DND-41 (cell line): ENCODE data around the gene ZNF444.

Experiments
- ATAC-seq: fragments of 200-7000 bp; cut with Tn5 transposase; 3 replicates; pipeline ENCODE4 v1.9.1; 2021; ENCODE audit warnings: low read depth; ENCODE audit not compliant: insufficient read depth
- DNase-seq: peaks from one replicate; pipeline ENCODE4 v3.0.0-alpha.2; 2020
- H2AFZ ChIP-seq: 2 replicates; pipeline ENCODE4 v1.6.0; 2012; ENCODE audit warnings: low read depth, low read length
- H3K27ac ChIP-seq: 2 replicates; pipeline ENCODE4 v1.5.1; 2012; ENCODE audit warnings: low read length, inconsistent platforms
- H3K27me3 ChIP-seq: fragments of 200-600 bp; sonication (generic); 2 replicates; pipeline ENCODE4 v1.6.0; 2012; ENCODE audit warnings: low read length, mild to moderate bottlenecking, inconsistent platforms; ENCODE audit not compliant: insufficient read depth, poor library complexity
- H3K36me3 ChIP-seq: 2 replicates; pipeline ENCODE4 v1.5.1; 2012; ENCODE audit warnings: low read length, inconsistent platforms; ENCODE audit not compliant: insufficient read depth
- H3K4me1 ChIP-seq: 2 replicates; pipeline ENCODE4 v1.5.1; 2012; ENCODE audit warnings: mild to moderate bottlenecking, low read length; ENCODE audit not compliant: insufficient read depth
- H3K4me2 ChIP-seq: 2 replicates; pipeline ENCODE4 v1.6.0; 2012; ENCODE audit warnings: mild to moderate bottlenecking, moderate library complexity, low read length, inconsistent platforms; ENCODE audit not compliant: insufficient read depth
- H3K4me3 ChIP-seq, 2 experiments: fragments of 200-600 bp in 1 of 2; shearing (Covaris generic) in 1 of 2; 2 replicates each; pipeline ENCODE4 v1.5.1; 2012 to 2016; ENCODE audit warnings: inconsistent platforms in 2 of 2, low read length in 2 of 2, mild to moderate bottlenecking in 2 of 2, low read depth in 1 of 2, moderate library complexity in 1 of 2
- H3K79me2 ChIP-seq: 2 replicates; pipeline ENCODE4 v1.6.0; 2012; ENCODE audit warnings: low read length, inconsistent platforms; ENCODE audit not compliant: insufficient read depth
- H3K9ac ChIP-seq: 2 replicates; pipeline ENCODE4 v1.6.0; 2012; ENCODE audit warnings: low read depth, mild to moderate bottlenecking, inconsistent platforms, low read length, moderate library complexity
- H3K9me3 ChIP-seq: 2 replicates; pipeline ENCODE4 v1.5.1; 2012; ENCODE audit warnings: low read length, moderate library complexity, mild to moderate bottlenecking, inconsistent platforms; ENCODE audit not compliant: insufficient read depth, severe bottlenecking
- H4K20me1 ChIP-seq: 2 replicates; pipeline ENCODE4 v1.6.0; 2012; ENCODE audit warnings: low read length; ENCODE audit not compliant: insufficient read depth
- EZH2 ChIP-seq: IDR thresholded peaks from 3 replicates; pipeline ENCODE4 v1.6.1; 2012; ENCODE audit warnings: borderline replicate concordance, low read depth, mild to moderate bottlenecking, moderate library complexity, low read length, inconsistent platforms; ENCODE audit not compliant: severe bottlenecking
- TF ChIP-seq, protein P1 (sequence below): IDR thresholded peaks from 2 replicates; pipeline ENCODE4 v1.5.1; 2012; ENCODE audit warnings: borderline replicate concordance, low read length, moderate library complexity, mild to moderate bottlenecking; ENCODE audit not compliant: poor library complexity, severe bottlenecking; ENCODE audit errors: extremely low read depth

Gene ZNF444

DNA sequence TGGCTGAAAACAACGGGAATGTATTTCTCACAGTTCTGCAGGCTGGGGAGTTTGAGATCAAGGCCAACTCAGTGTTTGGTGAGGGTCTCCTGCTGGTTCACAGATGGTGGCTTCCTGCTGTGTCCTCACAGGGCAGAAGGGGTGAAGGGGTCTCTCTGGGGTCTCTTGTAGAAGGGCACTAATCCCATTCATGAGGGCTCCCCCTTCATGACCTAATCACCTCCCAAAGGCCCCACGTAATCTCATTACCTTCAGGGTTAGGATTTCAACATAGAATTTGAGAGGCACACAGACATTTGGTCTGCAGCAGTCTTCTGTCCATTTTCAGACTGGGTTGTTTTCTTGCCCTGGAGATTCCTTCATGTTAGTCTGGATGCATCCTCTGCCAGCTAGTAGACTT, 11.6 kb downstream of the ZNF444 start:
- H3K9me3 ChIP-seq, result no peaks in the 10 kb centered on the region
- H3K4me2 ChIP-seq, result no peak overlapping the region

GRCh38 chr19:56153507-56153906, 12.4 kb downstream of the ZNF444 start:
- no peak for ATAC-seq
- H3K9ac ChIP-seq, result no peak overlapping the region
- H4K20me1 ChIP-seq, result peaks cover 43% of the 10 kb centered on the region

More for the DNA sequence above, 11.6 kb downstream of the ZNF444 start:
- Histone ChIP-seq H4K20me1 (peaks cover 43% of the 10 kb centered on the region), H3K36me3 (peaks cover 62% of the 10 kb centered on the region), H3K27ac (no peak overlapping the region), H3K27me3 (no peaks in the 10 kb centered on the region), H3K4me3 (no peak overlapping the region), H2AFZ (no peak overlapping the region), H3K9ac (no peak overlapping the region), H3K79me2 (peaks cover 30% of the 10 kb centered on the region), H3K4me1 (no peaks in the 10 kb centered on the region)
- ATAC-seq (no peak), DNase-seq (no peak)
- TF ChIP-seq EZH2, result no peak
- TF ChIP-seq, protein P1, sequence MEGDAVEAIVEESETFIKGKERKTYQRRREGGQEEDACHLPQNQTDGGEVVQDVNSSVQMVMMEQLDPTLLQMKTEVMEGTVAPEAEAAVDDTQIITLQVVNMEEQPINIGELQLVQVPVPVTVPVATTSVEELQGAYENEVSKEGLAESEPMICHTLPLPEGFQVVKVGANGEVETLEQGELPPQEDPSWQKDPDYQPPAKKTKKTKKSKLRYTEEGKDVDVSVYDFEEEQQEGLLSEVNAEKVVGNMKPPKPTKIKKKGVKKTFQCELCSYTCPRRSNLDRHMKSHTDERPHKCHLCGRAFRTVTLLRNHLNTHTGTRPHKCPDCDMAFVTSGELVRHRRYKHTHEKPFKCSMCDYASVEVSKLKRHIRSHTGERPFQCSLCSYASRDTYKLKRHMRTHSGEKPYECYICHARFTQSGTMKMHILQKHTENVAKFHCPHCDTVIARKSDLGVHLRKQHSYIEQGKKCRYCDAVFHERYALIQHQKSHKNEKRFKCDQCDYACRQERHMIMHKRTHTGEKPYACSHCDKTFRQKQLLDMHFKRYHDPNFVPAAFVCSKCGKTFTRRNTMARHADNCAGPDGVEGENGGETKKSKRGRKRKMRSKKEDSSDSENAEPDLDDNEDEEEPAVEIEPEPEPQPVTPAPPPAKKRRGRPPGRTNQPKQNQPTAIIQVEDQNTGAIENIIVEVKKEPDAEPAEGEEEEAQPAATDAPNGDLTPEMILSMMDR, result no peak

DNA sequence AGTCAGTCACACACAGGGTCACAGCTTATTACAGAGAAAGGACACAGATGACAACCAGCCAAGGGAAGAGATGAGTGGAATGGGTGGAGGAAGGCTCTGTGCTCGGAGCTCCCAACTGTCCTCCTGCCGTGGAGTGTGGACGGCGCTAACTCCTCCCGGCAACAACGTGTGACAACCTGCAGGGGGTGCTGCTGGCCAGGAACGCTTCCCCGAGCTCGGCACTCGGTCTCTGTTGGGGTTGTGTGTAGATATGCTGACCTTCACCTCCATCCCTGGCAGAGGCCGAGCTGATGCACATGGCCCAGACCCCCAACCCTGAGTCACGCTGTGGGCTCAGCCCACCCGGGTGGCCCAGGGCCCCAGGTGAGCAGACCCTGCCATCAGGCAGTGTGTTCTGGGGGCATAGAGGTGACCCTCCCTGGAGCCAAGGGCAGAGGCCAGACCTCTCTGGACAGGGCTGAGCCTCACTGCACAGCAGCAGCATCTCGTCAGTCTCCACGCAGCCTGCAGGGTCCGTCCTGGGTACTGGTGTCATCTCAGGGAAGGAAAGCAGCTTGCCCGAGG, 14.1 kb downstream of the ZNF444 start:
- Histone ChIP-seq H3K9me3 (no peaks in the 10 kb centered on the region), H3K27ac (no peak overlapping the region), H3K36me3 (peaks cover 66% of the 10 kb centered on the region), H3K4me1 (no peaks in the 10 kb centered on the region), H3K9ac (no peak overlapping the region), H4K20me1 (peaks cover 30% of the 10 kb centered on the region), H2AFZ (no peak overlapping the region), H3K4me3 (no peak overlapping the region), H3K4me2 (no peak overlapping the region), H3K79me2 (peaks cover 18% of the 10 kb centered on the region), H3K27me3 (no peaks in the 10 kb centered on the region)
- ATAC-seq, result no peak; the same call in 2 of the 3 replicates
- TF ChIP-seq EZH2, result no peak
- TF ChIP-seq, protein P1, result peak; percentile 61
- DNase-seq, result no peak

More at GRCh38 chr19:56153507-56153906, 12.4 kb downstream of the ZNF444 start:
- no peak for TF ChIP-seq EZH2
- Histone ChIP-seq H3K79me2 (peaks cover 29% of the 10 kb centered on the region), H3K27me3 (no peaks in the 10 kb centered on the region), H3K27ac (no peak overlapping the region), H3K4me1 (no peaks in the 10 kb centered on the region), H2AFZ (no peak overlapping the region), H3K4me2 (no peak overlapping the region), H3K36me3 (peaks cover 62% of the 10 kb centered on the region), H3K4me3 (no peak overlapping the region), H3K9me3 (no peaks in the 10 kb centered on the region)
- no peak for DNase-seq

- H3K4me3 ChIP-seq, result no peak overlapping the region
- H2AFZ ChIP-seq, result no peak overlapping the region
- peaks cover 23% of the 10 kb centered on the region for H4K20me1 ChIP-seq
- H3K4me2 ChIP-seq, result no peak overlapping the region
- no peak for DNase-seq
- no peak for ATAC-seq
- no peak overlapping the region for H3K9ac ChIP-seq
- H3K79me2 ChIP-seq, result peaks cover 12% of the 10 kb centered on the region; the same call in 1 of the 2 replicates
- H3K27ac ChIP-seq, result no peak overlapping the region
- no peaks in the 10 kb centered on the region for H3K27me3 ChIP-seq
- no peaks in the 10 kb centered on the region for H3K9me3 ChIP-seq
- H3K4me1 ChIP-seq, result peaks cover 9% of the 10 kb centered on the region
- no peak for TF ChIP-seq EZH2
- TF ChIP-seq, protein P1, result no peak
- peaks cover 78% of the 10 kb centered on the region for H3K36me3 ChIP-seq
Measured at GRCh38 chr19:56156768-56157167, 15.7 kb downstream of the ZNF444 start.
